Keratinocyte (primary cell): ENCODE measurements around the gene RBM39.

ENCODE experiments used
- CTCF ChIP-seq, 3 experiments: IDR thresholded peaks in 1 of 3; conservative IDR thresholded peaks in 1 of 3; optimal IDR thresholded peaks in 1 of 3; 2 replicates in 2 of 3; 3 replicates in 1 of 3; pipeline versions ENCODE3 to v1.5.1; 2011; ENCODE audit warnings: low read length in 3 of 3, mild to moderate bottlenecking in 3 of 3, moderate library complexity in 2 of 3, control low read depth in 1 of 3, inconsistent platforms in 1 of 3; ENCODE audit not compliant: insufficient read depth in 2 of 3; ENCODE audit errors: extremely low read depth in 1 of 3
- EZH2 ChIP-seq: IDR thresholded peaks from one replicate; pipeline ENCODE4 v1.6.1; 2012; ENCODE audit warnings: inconsistent platforms, mild to moderate bottlenecking, low read length, moderate library complexity

DNA sequence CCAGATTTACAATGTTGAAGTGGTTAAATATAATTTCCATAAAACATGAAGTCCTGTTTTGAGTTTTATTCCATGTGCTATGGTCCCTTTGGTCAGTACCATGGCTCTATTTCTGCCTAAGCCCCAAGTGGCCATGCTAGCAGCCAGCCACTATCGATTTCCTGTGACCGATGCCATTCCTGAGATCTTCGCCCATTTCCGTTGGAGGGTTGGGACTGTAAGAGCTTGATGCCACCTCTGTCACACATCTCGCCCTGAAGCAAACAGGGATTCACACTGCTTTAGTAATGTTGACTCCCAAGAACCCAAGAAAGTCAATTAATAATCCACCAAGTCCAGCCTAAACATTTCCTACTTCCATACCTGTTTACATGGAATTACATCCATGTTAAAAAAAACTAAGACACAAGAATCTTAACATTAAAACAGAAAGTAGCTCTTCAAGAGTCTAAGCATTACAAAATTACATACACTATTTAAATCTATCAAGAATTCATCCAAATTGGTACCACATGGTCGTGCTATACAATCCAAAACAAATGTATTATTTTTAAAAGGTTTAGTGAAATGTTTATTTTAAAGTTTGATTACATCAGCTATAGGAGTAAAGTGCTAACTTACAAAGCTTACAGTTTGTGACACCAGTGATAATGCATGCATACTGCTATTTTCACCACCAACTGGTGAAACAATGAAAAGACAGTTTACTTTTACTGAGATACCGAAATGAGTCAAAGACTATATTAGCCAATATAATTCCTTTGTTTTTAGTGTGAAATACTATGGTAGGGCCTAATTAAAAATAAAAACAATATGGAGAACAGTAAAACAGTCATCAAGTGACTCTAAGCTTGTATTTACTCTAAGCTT is 2.5 kb downstream of the RBM39 start:
- TF ChIP-seq CTCF (optimal IDR thresholded peaks at IDR 0.05 in 1 of 3, IDR thresholded peaks at IDR 0.05 in 1 of 3, conservative IDR thresholded peaks at IDR 0.05 in 1 of 3; ENCODE audit: extremely low read depth in 1 of 3, insufficient read depth in 2 of 3, low read length in 3 of 3) (peak in 1 of 3 experiments; percentile 11), EZH2 (no peak)
